22Rv1 (cell line): ENCODE data around the gene MAN1A1.

ENCODE experiments used
- ZFX ChIP-seq: fragments of 450-650 bp; IDR thresholded peaks from 2 replicates; pipeline ENCODE4 v1.6.1; 2017; ENCODE audit warnings: antibody characterized with exemption, borderline replicate concordance
- TF ChIP-seq, protein P1 (sequence below): fragments of 450-650 bp; IDR thresholded peaks from 2 replicates; pipeline ENCODE4 v1.5.1; 2017; ENCODE audit warnings: mild to moderate bottlenecking

DNA sequence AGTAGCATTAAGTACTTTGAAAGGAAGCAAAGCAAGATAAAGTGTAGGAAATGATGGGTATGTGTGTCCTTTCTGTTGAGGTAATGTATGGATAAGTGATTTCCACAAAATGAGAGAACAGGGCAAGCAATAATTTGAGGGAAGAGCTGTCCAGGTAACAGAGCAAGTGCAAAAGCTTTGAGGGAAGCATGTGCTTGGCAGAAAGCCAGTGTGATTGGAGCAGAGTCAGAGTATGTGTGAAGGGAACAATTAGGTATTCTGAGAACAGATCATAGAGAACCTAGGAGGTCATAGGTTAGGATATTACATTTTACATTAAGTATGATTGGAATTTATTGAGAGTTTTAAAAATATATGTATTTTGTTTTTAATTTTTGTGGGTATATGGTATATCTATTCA is 30.2 kb upstream of the MAN1A1 start:
- TF ChIP-seq, protein P1, sequence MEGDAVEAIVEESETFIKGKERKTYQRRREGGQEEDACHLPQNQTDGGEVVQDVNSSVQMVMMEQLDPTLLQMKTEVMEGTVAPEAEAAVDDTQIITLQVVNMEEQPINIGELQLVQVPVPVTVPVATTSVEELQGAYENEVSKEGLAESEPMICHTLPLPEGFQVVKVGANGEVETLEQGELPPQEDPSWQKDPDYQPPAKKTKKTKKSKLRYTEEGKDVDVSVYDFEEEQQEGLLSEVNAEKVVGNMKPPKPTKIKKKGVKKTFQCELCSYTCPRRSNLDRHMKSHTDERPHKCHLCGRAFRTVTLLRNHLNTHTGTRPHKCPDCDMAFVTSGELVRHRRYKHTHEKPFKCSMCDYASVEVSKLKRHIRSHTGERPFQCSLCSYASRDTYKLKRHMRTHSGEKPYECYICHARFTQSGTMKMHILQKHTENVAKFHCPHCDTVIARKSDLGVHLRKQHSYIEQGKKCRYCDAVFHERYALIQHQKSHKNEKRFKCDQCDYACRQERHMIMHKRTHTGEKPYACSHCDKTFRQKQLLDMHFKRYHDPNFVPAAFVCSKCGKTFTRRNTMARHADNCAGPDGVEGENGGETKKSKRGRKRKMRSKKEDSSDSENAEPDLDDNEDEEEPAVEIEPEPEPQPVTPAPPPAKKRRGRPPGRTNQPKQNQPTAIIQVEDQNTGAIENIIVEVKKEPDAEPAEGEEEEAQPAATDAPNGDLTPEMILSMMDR: no peak
- no peak for TF ChIP-seq ZFX
